Measurements from ENCODE around the gene DARS1.

Gene DARS1

DNA sequence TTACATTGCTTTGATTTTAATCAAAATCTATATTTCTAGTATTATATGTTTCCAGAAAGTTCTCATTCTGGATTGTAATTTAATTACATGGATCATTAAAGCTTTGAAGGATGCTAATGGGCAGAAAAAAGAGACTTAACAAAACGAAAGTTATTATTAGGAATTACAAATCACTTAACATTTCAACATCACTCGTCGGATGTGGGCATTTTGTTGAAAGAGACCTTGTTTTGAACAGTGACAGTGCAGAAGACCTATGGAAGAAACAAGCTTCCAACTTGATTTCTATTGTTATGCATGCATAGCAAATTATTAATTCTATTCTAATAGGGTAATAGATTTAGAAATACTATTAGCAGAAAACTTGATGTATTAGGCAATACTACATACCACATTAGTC lies 31.4 kb upstream of the DARS1 start:
- Histone ChIP-seq H4K8ac (ENCODE audit: low read depth, low read length) (no peak overlapping the region), H3K4me1 (ENCODE audit: control insufficient read depth in 1 of 2, insufficient read depth in 2 of 2, low read length in 2 of 2) (no peaks in the 10 kb centered on the region), H2BK120ac (ENCODE audit: insufficient read depth, low read length, poor library complexity) (no peak overlapping the region), H3K4ac (ENCODE audit: low read depth, low read length) (no peak overlapping the region), H4K12ac (ENCODE audit: low read depth, low read length) (no peak overlapping the region), H3K36me3 (ENCODE audit: control insufficient read depth in 1 of 2, insufficient read depth in 2 of 2, low read length in 2 of 2) (no peaks in the 10 kb centered on the region), H3K14ac (ENCODE audit: low read length) (no peak overlapping the region), H2AFZ (ENCODE audit: insufficient read depth, low read length, poor library complexity) (no peak overlapping the region), H2AK5ac (ENCODE audit: low read length) (no peak overlapping the region), H3K4me3 (ENCODE audit: low read depth, low read length) (no peak overlapping the region), H3K27ac (ENCODE audit: low read depth, low read length) (no peak overlapping the region), H3K4me2 (ENCODE audit: low read length) (no peak overlapping the region), H3K23ac (ENCODE audit: low read length) (no peak overlapping the region), H3K18ac (ENCODE audit: low read length) (no peak overlapping the region), H2BK12ac (ENCODE audit: low read length) (no peak overlapping the region), H3K27me3 (ENCODE audit: insufficient read depth, low read length) (no peaks in the 10 kb centered on the region), H4K91ac (ENCODE audit: low read depth, low read length) (no peak overlapping the region), H3K79me2 (ENCODE audit: control insufficient read depth, insufficient read depth, low read length, poor library complexity) (no peaks in the 10 kb centered on the region), H3K79me1 (ENCODE audit: low read length) (no peaks in the 10 kb centered on the region), H3K9ac (ENCODE audit: low read length) (no peak overlapping the region), H2BK5ac (ENCODE audit: low read depth, low read length, poor library complexity) (no peak overlapping the region), H3K9me3 (ENCODE audit: insufficient read depth, low read depth, low read length) (no peaks in the 10 kb centered on the region)
- WGBS (ENCODE audit: extremely low coverage, insufficient coverage, insufficient read length), result no CpG with 5 or more reads among the region's 3 CpGs
- no peak for DNase-seq

DNA sequence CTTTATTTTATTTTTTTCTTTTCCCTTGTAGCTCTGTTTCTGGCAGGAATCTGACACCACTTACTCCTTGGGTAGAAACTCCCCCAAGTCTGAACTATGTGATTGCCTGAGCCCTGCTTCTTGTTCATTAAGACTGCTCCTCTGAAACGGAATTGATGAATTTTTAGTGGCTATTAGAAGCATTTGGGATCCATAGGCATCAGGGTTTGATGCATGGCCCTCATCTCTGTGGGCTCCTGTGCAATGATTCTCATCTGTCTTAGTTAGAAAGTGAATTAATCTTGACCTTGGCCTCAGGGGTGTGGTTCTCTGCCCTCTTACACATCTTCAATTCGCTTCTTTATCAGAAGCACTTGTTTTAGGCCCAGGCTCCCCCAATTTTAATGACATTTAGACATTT lies 31.0 kb upstream of the DARS1 start:
- Histone ChIP-seq H3K79me1 (ENCODE audit: low read length) (no peaks in the 10 kb centered on the region), H3K4ac (ENCODE audit: low read depth, low read length) (no peak overlapping the region), H3K14ac (ENCODE audit: low read length) (no peak overlapping the region), H4K91ac (ENCODE audit: low read depth, low read length) (no peak overlapping the region), H2BK120ac (ENCODE audit: insufficient read depth, low read length, poor library complexity) (no peak overlapping the region), H3K9me3 (ENCODE audit: insufficient read depth, low read depth, low read length) (no peaks in the 10 kb centered on the region), H3K27ac (ENCODE audit: low read depth, low read length) (no peak overlapping the region), H3K27me3 (ENCODE audit: insufficient read depth, low read length) (no peaks in the 10 kb centered on the region), H4K12ac (ENCODE audit: low read depth, low read length) (no peak overlapping the region), H3K9ac (ENCODE audit: low read length) (no peak overlapping the region), H4K8ac (ENCODE audit: low read depth, low read length) (no peak overlapping the region), H3K4me3 (ENCODE audit: low read depth, low read length) (no peak overlapping the region), H3K4me2 (ENCODE audit: low read length) (no peak overlapping the region), H2AK5ac (ENCODE audit: low read length) (no peak overlapping the region), H3K36me3 (ENCODE audit: control insufficient read depth in 1 of 2, insufficient read depth in 2 of 2, low read length in 2 of 2) (no peaks in the 10 kb centered on the region), H3K23ac (ENCODE audit: low read length) (no peak overlapping the region), H2AFZ (ENCODE audit: insufficient read depth, low read length, poor library complexity) (no peak overlapping the region), H3K4me1 (ENCODE audit: control insufficient read depth in 1 of 2, insufficient read depth in 2 of 2, low read length in 2 of 2) (no peaks in the 10 kb centered on the region), H2BK12ac (ENCODE audit: low read length) (no peak overlapping the region), H3K18ac (ENCODE audit: low read length) (no peak overlapping the region), H2BK5ac (ENCODE audit: low read depth, low read length, poor library complexity) (no peak overlapping the region), H3K79me2 (ENCODE audit: control insufficient read depth, insufficient read depth, low read length, poor library complexity) (no peaks in the 10 kb centered on the region)
- DNase-seq, result no peak
- WGBS (ENCODE audit: extremely low coverage, insufficient coverage, insufficient read length), result no CpG with 5 or more reads among the region's 2 CpGs

DNA sequence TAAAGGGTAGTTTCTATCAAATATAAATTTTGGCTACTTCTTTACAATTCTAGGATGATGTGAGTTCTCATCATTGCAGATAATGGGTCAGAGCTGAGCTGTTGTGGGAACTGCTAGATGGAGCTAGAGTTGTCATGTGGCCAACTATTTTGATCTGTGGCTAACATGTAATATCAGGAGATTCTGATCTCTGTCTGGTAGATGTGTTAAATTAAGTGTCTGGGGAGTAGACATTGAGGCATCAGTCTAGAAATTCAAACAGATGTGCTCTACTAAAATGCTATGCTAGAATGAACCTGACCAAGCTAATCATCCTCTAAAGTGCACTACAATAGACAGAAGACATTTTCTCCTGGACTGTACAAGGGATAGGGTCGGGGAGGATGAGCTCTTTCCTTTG lies 30.3 kb upstream of the DARS1 start:
- Histone ChIP-seq H2BK120ac (ENCODE audit: insufficient read depth, low read length, poor library complexity) (no peak overlapping the region), H2BK12ac (ENCODE audit: low read length) (no peak overlapping the region), H3K4me1 (ENCODE audit: control insufficient read depth in 1 of 2, insufficient read depth in 2 of 2, low read length in 2 of 2) (no peaks in the 10 kb centered on the region), H2AFZ (ENCODE audit: insufficient read depth, low read length, poor library complexity) (no peak overlapping the region), H3K9me3 (ENCODE audit: insufficient read depth, low read depth, low read length) (no peaks in the 10 kb centered on the region), H3K14ac (ENCODE audit: low read length) (no peak overlapping the region), H3K79me1 (ENCODE audit: low read length) (no peaks in the 10 kb centered on the region), H3K4ac (ENCODE audit: low read depth, low read length) (no peak overlapping the region), H3K4me2 (ENCODE audit: low read length) (no peak overlapping the region), H3K23ac (ENCODE audit: low read length) (no peak overlapping the region), H3K27ac (ENCODE audit: low read depth, low read length) (no peak overlapping the region), H4K12ac (ENCODE audit: low read depth, low read length) (no peak overlapping the region), H2AK5ac (ENCODE audit: low read length) (no peak overlapping the region), H3K27me3 (ENCODE audit: insufficient read depth, low read length) (no peaks in the 10 kb centered on the region), H3K4me3 (ENCODE audit: low read depth, low read length) (no peak overlapping the region), H3K9ac (ENCODE audit: low read length) (no peak overlapping the region), H3K36me3 (ENCODE audit: control insufficient read depth in 1 of 2, insufficient read depth in 2 of 2, low read length in 2 of 2) (no peaks in the 10 kb centered on the region), H4K91ac (ENCODE audit: low read depth, low read length) (no peak overlapping the region), H3K79me2 (ENCODE audit: control insufficient read depth, insufficient read depth, low read length, poor library complexity) (no peaks in the 10 kb centered on the region), H4K8ac (ENCODE audit: low read depth, low read length) (no peak overlapping the region), H2BK5ac (ENCODE audit: low read depth, low read length, poor library complexity) (no peak overlapping the region), H3K18ac (ENCODE audit: low read length) (no peak overlapping the region)
- no CpG with 5 or more reads among the region's 1 CpG for WGBS (ENCODE audit: extremely low coverage, insufficient coverage, insufficient read length)
- DNase-seq, result no peak

DNA sequence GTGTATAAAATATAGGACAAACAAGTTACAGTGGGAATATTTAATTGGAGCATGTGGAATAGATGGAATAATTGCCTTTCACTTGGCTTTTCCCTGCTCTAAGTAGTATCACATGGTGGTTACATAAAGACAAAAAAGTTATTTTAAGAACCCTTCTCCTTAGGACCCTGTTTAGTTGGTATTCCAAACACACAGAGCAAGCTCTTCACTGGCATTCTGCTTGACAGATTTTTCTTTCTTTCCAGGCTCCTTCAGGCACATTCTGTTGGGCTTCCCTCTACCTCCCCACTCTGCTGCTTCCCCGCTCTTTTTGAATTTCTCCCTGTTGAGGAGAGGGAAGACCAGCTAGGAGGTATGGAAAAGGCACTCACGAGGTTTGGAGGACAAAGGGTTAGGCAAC lies 29.0 kb upstream of the DARS1 start:
- Histone ChIP-seq H2BK5ac (ENCODE audit: low read depth, low read length, poor library complexity) (no peak overlapping the region), H3K79me2 (ENCODE audit: control insufficient read depth, insufficient read depth, low read length, poor library complexity) (no peaks in the 10 kb centered on the region), H2BK12ac (ENCODE audit: low read length) (no peak overlapping the region), H3K18ac (ENCODE audit: low read length) (no peak overlapping the region), H3K4me1 (ENCODE audit: control insufficient read depth in 1 of 2, insufficient read depth in 2 of 2, low read length in 2 of 2) (no peaks in the 10 kb centered on the region), H3K9ac (ENCODE audit: low read length) (no peak overlapping the region), H2AFZ (ENCODE audit: insufficient read depth, low read length, poor library complexity) (no peak overlapping the region), H3K4me3 (ENCODE audit: low read depth, low read length) (no peak overlapping the region), H3K23ac (ENCODE audit: low read length) (no peak overlapping the region), H2BK120ac (ENCODE audit: insufficient read depth, low read length, poor library complexity) (no peak overlapping the region), H3K14ac (ENCODE audit: low read length) (no peak overlapping the region), H3K36me3 (ENCODE audit: control insufficient read depth in 1 of 2, insufficient read depth in 2 of 2, low read length in 2 of 2) (no peaks in the 10 kb centered on the region), H3K27ac (ENCODE audit: low read depth, low read length) (no peak overlapping the region), H4K12ac (ENCODE audit: low read depth, low read length) (no peak overlapping the region), H3K4ac (ENCODE audit: low read depth, low read length) (no peak overlapping the region), H3K79me1 (ENCODE audit: low read length) (no peaks in the 10 kb centered on the region), H4K91ac (ENCODE audit: low read depth, low read length) (no peak overlapping the region), H3K4me2 (ENCODE audit: low read length) (no peak overlapping the region), H3K27me3 (ENCODE audit: insufficient read depth, low read length) (no peaks in the 10 kb centered on the region), H2AK5ac (ENCODE audit: low read length) (no peak overlapping the region), H3K9me3 (ENCODE audit: insufficient read depth, low read depth, low read length) (no peaks in the 10 kb centered on the region), H4K8ac (ENCODE audit: low read depth, low read length) (no peak overlapping the region)
- DNase-seq, result no peak
- WGBS (ENCODE audit: extremely low coverage, insufficient coverage, insufficient read length), result no CpG with 5 or more reads among the region's 2 CpGs
